HEK293 (cell line): Measurements from ENCODE around the gene IL23A.

ENCODE experiments used
- ATF2 ChIP-seq: fragments of 450-650 bp; formaldehyde crosslinking; IDR thresholded peaks from 2 replicates; pipeline ENCODE4 v1.5.1; 2016; ENCODE audit warnings: missing biosample characterization, missing genetic modification characterization, low read depth
- FEZF1 ChIP-seq: fragments of 450-650 bp; formaldehyde crosslinking; IDR thresholded peaks from 2 replicates; pipeline ENCODE4 v1.5.1; 2016; ENCODE audit warnings: missing biosample characterization, missing genetic modification characterization
- GLIS2 ChIP-seq: fragments of 450-650 bp; formaldehyde crosslinking; IDR thresholded peaks from 2 replicates; pipeline ENCODE4 v1.5.1; 2016; ENCODE audit warnings: missing biosample characterization, missing genetic modification characterization
- KLF8 ChIP-seq: fragments of 450-650 bp; formaldehyde crosslinking; IDR thresholded peaks from 2 replicates; pipeline ENCODE4 v1.5.1; 2016; ENCODE audit warnings: missing biosample characterization, missing genetic modification characterization
- RBAK ChIP-seq: fragments of 450-650 bp; formaldehyde crosslinking; IDR thresholded peaks from 2 replicates; pipeline ENCODE4 v1.5.1; 2016; ENCODE audit warnings: missing biosample characterization, missing genetic modification characterization
- ZBTB48 ChIP-seq: fragments of 450-650 bp; formaldehyde crosslinking; IDR thresholded peaks from 2 replicates; pipeline ENCODE4 v1.5.1; 2016; ENCODE audit warnings: missing biosample characterization, missing genetic modification characterization
- ZBTB7A ChIP-seq: fragments of 450-650 bp; formaldehyde crosslinking; IDR thresholded peaks from 2 replicates; pipeline ENCODE4 v1.5.1; 2016; ENCODE audit warnings: low read depth, missing biosample characterization, missing genetic modification characterization
- ZIC2 ChIP-seq: fragments of 450-650 bp; formaldehyde crosslinking; IDR thresholded peaks from 2 replicates; pipeline ENCODE4 v1.5.1; 2016; ENCODE audit warnings: missing biosample characterization, missing genetic modification characterization
- ZNF121 ChIP-seq: fragments of 450-650 bp; formaldehyde crosslinking; IDR thresholded peaks from 2 replicates; pipeline ENCODE4 v1.5.1; 2016; ENCODE audit warnings: missing biosample characterization, missing genetic modification characterization
- ZNF138 ChIP-seq: fragments of 450-650 bp; formaldehyde crosslinking; IDR thresholded peaks from 2 replicates; pipeline ENCODE4 v1.5.1; 2016; ENCODE audit warnings: missing biosample characterization, missing genetic modification characterization, borderline replicate concordance
- ZNF2 ChIP-seq: fragments of 450-650 bp; formaldehyde crosslinking; IDR thresholded peaks from 2 replicates; pipeline ENCODE4 v1.5.1; 2016; ENCODE audit warnings: missing biosample characterization, missing genetic modification characterization
- ZNF248 ChIP-seq: fragments of 450-650 bp; formaldehyde crosslinking; IDR thresholded peaks from 2 replicates; pipeline ENCODE4 v1.5.1; 2017; ENCODE audit warnings: missing biosample characterization, missing genetic modification characterization
- ZNF266 ChIP-seq: fragments of 450-650 bp; formaldehyde crosslinking; IDR thresholded peaks from 2 replicates; pipeline ENCODE4 v1.5.1; 2016; ENCODE audit warnings: missing biosample characterization, missing genetic modification characterization, low read depth
- ZNF324 ChIP-seq: fragments of 450-650 bp; formaldehyde crosslinking; IDR thresholded peaks from 2 replicates; pipeline ENCODE4 v1.5.1; 2016; ENCODE audit warnings: missing biosample characterization, missing genetic modification characterization
- ZNF404 ChIP-seq: fragments of 450-650 bp; formaldehyde crosslinking; IDR thresholded peaks from 2 replicates; pipeline ENCODE4 v1.5.1; 2017; ENCODE audit warnings: missing biosample characterization, missing genetic modification characterization
- ZNF423 ChIP-seq: fragments of 450-650 bp; formaldehyde crosslinking; IDR thresholded peaks from 2 replicates; pipeline ENCODE4 v1.5.1; 2016; ENCODE audit warnings: missing biosample characterization, missing genetic modification characterization
- ZNF513 ChIP-seq: fragments of 450-650 bp; IDR thresholded peaks from 2 replicates; pipeline ENCODE4 v1.5.1; 2018; ENCODE audit warnings: missing biosample characterization, missing genetic modification characterization
- ZNF558 ChIP-seq: fragments of 450-650 bp; formaldehyde crosslinking; IDR thresholded peaks from 2 replicates; pipeline ENCODE4 v1.5.1; 2016; ENCODE audit warnings: missing biosample characterization, missing genetic modification characterization
- ZNF571 ChIP-seq: fragments of 450-650 bp; formaldehyde crosslinking; IDR thresholded peaks from 2 replicates; pipeline ENCODE4 v1.5.0; 2017; ENCODE audit warnings: missing biosample characterization, missing genetic modification characterization
- ZNF645 ChIP-seq: fragments of 450-650 bp; formaldehyde crosslinking; IDR thresholded peaks from 2 replicates; pipeline ENCODE4; 2016; ENCODE audit warnings: missing biosample characterization, missing genetic modification characterization
- ZNF658 ChIP-seq: fragments of 450-650 bp; formaldehyde crosslinking; IDR thresholded peaks from 2 replicates; pipeline ENCODE4; 2016; ENCODE audit warnings: missing biosample characterization, missing genetic modification characterization
- ZNF701 ChIP-seq: fragments of 450-650 bp; formaldehyde crosslinking; IDR thresholded peaks from 2 replicates; pipeline ENCODE4 v1.5.1; 2016; ENCODE audit warnings: missing biosample characterization, missing genetic modification characterization
- ZNF707 ChIP-seq: fragments of 450-650 bp; formaldehyde crosslinking; IDR thresholded peaks from 2 replicates; pipeline ENCODE4 v1.5.1; 2016; ENCODE audit warnings: missing biosample characterization, missing genetic modification characterization
- ZNF830 ChIP-seq: fragments of 450-650 bp; IDR thresholded peaks from 2 replicates; pipeline ENCODE4 v1.5.0; 2018; ENCODE audit warnings: missing biosample characterization, missing genetic modification characterization, low read depth, mild to moderate bottlenecking, moderate library complexity
- TF ChIP-seq, protein P1 (sequence below): fragments of 450-650 bp; formaldehyde crosslinking; IDR thresholded peaks from 2 replicates; pipeline ENCODE4 v1.5.1; 2017; ENCODE audit warnings: missing biosample characterization, missing genetic modification characterization
- TF ChIP-seq, protein P2 (sequence below): fragments of 450-650 bp; formaldehyde crosslinking; IDR thresholded peaks from 2 replicates; pipeline ENCODE4 v1.5.1; 2016; ENCODE audit warnings: missing biosample characterization, missing genetic modification characterization
- TF ChIP-seq, protein P3 (sequence below): fragments of 450-650 bp; formaldehyde crosslinking; IDR thresholded peaks from 2 replicates; pipeline ENCODE4 v1.5.1; 2017; ENCODE audit warnings: missing biosample characterization, missing genetic modification characterization
- TF ChIP-seq, protein P4 (sequence below): fragments of 450-650 bp; formaldehyde crosslinking; IDR thresholded peaks from 2 replicates; pipeline ENCODE4 v1.5.1; 2016; ENCODE audit warnings: missing biosample characterization, missing genetic modification characterization

IL23A gene

GRCh38 chr12:56315622-56316473 lies 22.8 kb upstream of the IL23A start, which contains the start of gene CNPY2 (continued):
- TF ChIP-seq RBAK (no peak), ZNF558 (tag by site-specific recombination) (no peak), ZBTB7A (0 out of 2 replicates have a peak, but pooled peaks have one; percentile 16), GLIS2 (tag by site-specific recombination) (peak; percentile 48), ZNF121 (tag by site-specific recombination) (no peak), ZNF266 (tag by site-specific recombination) (no peak), ZIC2 (tag by site-specific recombination) (peak; percentile 6; the same call in 1 of the 2 replicates), ZNF830 (no peak), ZNF645 (tag by site-specific recombination) (no peak), ZBTB48 (tag by site-specific recombination) (peak; percentile 79), ZNF571 (no peak), ZNF404 (no peak), ZNF513 (tag by site-specific recombination) (no peak), ZNF248 (tag by site-specific recombination) (no peak), FEZF1 (no peak), ZNF324 (tag by site-specific recombination) (no peak), ZNF658 (tag by site-specific recombination) (no peak), ATF2 (no peak), ZNF2 (tag by site-specific recombination) (0 out of 2 replicates have a peak, but pooled peaks have one; percentile 18), ZNF423 (tag by site-specific recombination) (no peak), KLF8 (tag by site-specific recombination) (peak; percentile 90), ZNF138 (no peak), ZNF707 (no peak), ZNF701 (tag by site-specific recombination) (no peak)
- TF ChIP-seq, protein P1, sequence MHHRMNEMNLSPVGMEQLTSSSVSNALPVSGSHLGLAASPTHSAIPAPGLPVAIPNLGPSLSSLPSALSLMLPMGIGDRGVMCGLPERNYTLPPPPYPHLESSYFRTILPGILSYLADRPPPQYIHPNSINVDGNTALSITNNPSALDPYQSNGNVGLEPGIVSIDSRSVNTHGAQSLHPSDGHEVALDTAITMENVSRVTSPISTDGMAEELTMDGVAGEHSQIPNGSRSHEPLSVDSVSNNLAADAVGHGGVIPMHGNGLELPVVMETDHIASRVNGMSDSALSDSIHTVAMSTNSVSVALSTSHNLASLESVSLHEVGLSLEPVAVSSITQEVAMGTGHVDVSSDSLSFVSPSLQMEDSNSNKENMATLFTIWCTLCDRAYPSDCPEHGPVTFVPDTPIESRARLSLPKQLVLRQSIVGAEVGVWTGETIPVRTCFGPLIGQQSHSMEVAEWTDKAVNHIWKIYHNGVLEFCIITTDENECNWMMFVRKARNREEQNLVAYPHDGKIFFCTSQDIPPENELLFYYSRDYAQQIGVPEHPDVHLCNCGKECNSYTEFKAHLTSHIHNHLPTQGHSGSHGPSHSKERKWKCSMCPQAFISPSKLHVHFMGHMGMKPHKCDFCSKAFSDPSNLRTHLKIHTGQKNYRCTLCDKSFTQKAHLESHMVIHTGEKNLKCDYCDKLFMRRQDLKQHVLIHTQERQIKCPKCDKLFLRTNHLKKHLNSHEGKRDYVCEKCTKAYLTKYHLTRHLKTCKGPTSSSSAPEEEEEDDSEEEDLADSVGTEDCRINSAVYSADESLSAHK: peak; percentile 12; the same call in 1 of the 2 replicates
- TF ChIP-seq, protein P2, sequence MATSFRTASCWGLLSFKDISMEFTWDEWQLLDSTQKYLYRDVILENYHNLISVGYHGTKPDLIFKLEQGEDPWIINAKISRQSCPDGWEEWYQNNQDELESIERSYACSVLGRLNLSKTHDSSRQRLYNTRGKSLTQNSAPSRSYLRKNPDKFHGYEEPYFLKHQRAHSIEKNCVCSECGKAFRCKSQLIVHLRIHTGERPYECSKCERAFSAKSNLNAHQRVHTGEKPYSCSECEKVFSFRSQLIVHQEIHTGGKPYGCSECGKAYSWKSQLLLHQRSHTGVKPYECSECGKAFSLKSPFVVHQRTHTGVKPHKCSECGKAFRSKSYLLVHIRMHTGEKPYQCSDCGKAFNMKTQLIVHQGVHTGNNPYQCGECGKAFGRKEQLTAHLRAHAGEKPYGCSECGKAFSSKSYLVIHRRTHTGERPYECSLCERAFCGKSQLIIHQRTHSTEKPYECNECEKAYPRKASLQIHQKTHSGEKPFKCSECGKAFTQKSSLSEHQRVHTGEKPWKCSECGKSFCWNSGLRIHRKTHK (tag by site-specific recombination): no peak
- TF ChIP-seq, protein P3, sequence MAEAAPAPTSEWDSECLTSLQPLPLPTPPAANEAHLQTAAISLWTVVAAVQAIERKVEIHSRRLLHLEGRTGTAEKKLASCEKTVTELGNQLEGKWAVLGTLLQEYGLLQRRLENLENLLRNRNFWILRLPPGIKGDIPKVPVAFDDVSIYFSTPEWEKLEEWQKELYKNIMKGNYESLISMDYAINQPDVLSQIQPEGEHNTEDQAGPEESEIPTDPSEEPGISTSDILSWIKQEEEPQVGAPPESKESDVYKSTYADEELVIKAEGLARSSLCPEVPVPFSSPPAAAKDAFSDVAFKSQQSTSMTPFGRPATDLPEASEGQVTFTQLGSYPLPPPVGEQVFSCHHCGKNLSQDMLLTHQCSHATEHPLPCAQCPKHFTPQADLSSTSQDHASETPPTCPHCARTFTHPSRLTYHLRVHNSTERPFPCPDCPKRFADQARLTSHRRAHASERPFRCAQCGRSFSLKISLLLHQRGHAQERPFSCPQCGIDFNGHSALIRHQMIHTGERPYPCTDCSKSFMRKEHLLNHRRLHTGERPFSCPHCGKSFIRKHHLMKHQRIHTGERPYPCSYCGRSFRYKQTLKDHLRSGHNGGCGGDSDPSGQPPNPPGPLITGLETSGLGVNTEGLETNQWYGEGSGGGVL (tag by site-specific recombination): no peak
- TF ChIP-seq, protein P4, sequence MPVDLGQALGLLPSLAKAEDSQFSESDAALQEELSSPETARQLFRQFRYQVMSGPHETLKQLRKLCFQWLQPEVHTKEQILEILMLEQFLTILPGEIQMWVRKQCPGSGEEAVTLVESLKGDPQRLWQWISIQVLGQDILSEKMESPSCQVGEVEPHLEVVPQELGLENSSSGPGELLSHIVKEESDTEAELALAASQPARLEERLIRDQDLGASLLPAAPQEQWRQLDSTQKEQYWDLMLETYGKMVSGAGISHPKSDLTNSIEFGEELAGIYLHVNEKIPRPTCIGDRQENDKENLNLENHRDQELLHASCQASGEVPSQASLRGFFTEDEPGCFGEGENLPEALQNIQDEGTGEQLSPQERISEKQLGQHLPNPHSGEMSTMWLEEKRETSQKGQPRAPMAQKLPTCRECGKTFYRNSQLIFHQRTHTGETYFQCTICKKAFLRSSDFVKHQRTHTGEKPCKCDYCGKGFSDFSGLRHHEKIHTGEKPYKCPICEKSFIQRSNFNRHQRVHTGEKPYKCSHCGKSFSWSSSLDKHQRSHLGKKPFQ: no peak
